ENCODE measurements around the gene RGPD5. TPM values are rescaled to one million over a fixed set of nuclear protein-coding genes. Genes with fewer than 3 reads are reported as not detected.
"Not testable (repeated sequence)": the region's sequence is repeated elsewhere in the genome, so short reads cannot be mapped to it uniquely, and the experiment has no call there.

The RGPD5 gene
- total and polyA plus RNA-seq, 2 donors (not counting 1 experiment from before 2014, with no cell fraction given), result 9.6 to 34.5 TPM

DNA sequence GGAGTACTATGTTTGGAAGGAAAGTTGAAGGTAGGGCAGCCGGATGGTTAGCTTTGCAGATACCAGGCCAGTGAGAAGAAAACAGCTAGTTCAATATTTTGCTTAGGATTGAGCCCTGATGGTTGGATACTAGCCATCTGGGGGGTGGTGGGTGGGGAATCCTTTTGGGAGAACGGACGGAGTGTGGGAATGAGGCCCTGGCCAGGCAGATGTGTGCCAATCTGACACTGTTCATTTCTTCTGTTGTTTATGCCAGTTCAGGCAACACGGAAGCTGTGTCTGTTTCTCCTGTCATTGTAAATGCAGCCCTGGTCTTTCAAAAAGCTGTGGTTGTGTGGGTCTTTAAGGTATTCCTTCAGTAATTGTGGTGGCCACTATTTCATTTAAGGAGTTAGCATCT, 96.9 kb downstream of the RGPD5 start:
- not testable (repeated sequence) for H3K27me3 ChIP-seq (ENCODE audit: control insufficient read depth, insufficient read depth, low read length); H3K36me3 ChIP-seq (ENCODE audit: control insufficient read depth, insufficient read depth, low read length); H3K4me3 ChIP-seq (replicated peaks in 1 of 4; ENCODE audit: control extremely low read depth in 1 of 4, insufficient read depth in 1 of 4, low read depth in 3 of 4, low read length in 4 of 4); H4K20me1 ChIP-seq (ENCODE audit: control insufficient read depth, extremely low read depth, insufficient read depth, low read length); H3K9me3 ChIP-seq (ENCODE audit: control insufficient read depth, insufficient read depth, low read depth, low read length); H3K4me2 ChIP-seq (ENCODE audit: extremely low read depth, insufficient read depth, low read length); H2AFZ ChIP-seq (ENCODE audit: low read length); H3K27ac ChIP-seq (ENCODE audit: insufficient read depth, low read length); H3K4me1 ChIP-seq (ENCODE audit: control insufficient read depth, extremely low read depth, insufficient read depth, low read length); DNase-seq (ENCODE audit: low read depth in 2 of 2); H3K79me2 ChIP-seq (ENCODE audit: control insufficient read depth, insufficient read depth, low read length); H3K9ac ChIP-seq (ENCODE audit: insufficient read depth, low read length)

DNA sequence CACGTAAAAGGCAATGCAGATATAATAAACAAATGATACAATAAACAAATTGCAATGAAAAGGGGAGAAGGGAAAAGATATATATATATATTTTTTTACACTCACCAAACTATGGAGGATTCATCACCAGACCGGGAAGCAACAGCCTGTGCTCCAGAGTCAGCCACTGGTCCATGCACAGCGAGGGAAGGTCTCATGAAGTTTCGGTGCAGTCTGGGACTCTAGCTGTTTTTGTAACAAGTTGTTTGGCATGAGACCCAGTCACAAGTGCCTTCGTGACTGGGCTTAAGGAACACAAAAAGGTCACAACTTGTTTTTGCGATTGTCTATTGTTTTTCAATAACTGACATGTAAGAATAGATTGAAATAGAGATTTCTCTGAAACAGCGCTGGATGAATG, 99.6 kb downstream of the RGPD5 start:
- not testable (repeated sequence) for H3K4me2 ChIP-seq (ENCODE audit: extremely low read depth, insufficient read depth, low read length); H3K4me3 ChIP-seq (replicated peaks in 1 of 4; ENCODE audit: control extremely low read depth in 1 of 4, insufficient read depth in 1 of 4, low read depth in 3 of 4, low read length in 4 of 4); H2AFZ ChIP-seq (ENCODE audit: low read length); H3K27ac ChIP-seq (ENCODE audit: insufficient read depth, low read length); H3K79me2 ChIP-seq (ENCODE audit: control insufficient read depth, insufficient read depth, low read length); H4K20me1 ChIP-seq (ENCODE audit: control insufficient read depth, extremely low read depth, insufficient read depth, low read length); DNase-seq (ENCODE audit: low read depth in 2 of 2); H3K36me3 ChIP-seq (ENCODE audit: control insufficient read depth, insufficient read depth, low read length); H3K4me1 ChIP-seq (ENCODE audit: control insufficient read depth, extremely low read depth, insufficient read depth, low read length); H3K9ac ChIP-seq (ENCODE audit: insufficient read depth, low read length); H3K9me3 ChIP-seq (ENCODE audit: control insufficient read depth, insufficient read depth, low read depth, low read length); H3K27me3 ChIP-seq (ENCODE audit: control insufficient read depth, insufficient read depth, low read length)

DNA sequence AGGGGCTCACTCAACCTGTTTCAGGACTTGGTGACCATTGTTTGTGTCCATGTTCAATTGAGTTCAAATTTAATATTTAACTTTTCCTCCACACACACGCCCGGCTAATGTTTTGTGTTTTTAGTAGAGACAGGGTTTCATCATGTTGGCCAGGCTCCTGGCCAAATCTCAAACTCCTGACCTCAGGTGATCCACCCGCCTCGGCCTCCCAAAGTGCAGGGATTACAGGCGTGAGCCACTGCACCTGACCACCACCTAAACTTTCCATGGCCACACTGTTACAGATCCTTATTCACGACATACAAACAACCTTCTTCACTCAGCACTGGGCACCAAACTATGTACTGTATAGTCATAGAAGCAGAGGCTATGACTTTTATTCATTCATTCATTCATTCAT, 100.0 kb downstream of the RGPD5 start:
- H3K4me2 ChIP-seq (ENCODE audit: extremely low read depth, insufficient read depth, low read length); H4K20me1 ChIP-seq (ENCODE audit: control insufficient read depth, extremely low read depth, insufficient read depth, low read length); H3K4me1 ChIP-seq (ENCODE audit: control insufficient read depth, extremely low read depth, insufficient read depth, low read length); H3K9ac ChIP-seq (ENCODE audit: insufficient read depth, low read length); H3K4me3 ChIP-seq (replicated peaks in 1 of 4; ENCODE audit: control extremely low read depth in 1 of 4, insufficient read depth in 1 of 4, low read depth in 3 of 4, low read length in 4 of 4); H3K36me3 ChIP-seq (ENCODE audit: control insufficient read depth, insufficient read depth, low read length); DNase-seq (ENCODE audit: low read depth in 2 of 2); H3K9me3 ChIP-seq (ENCODE audit: control insufficient read depth, insufficient read depth, low read depth, low read length); H2AFZ ChIP-seq (ENCODE audit: low read length); H3K79me2 ChIP-seq (ENCODE audit: control insufficient read depth, insufficient read depth, low read length); H3K27me3 ChIP-seq (ENCODE audit: control insufficient read depth, insufficient read depth, low read length); H3K27ac ChIP-seq (ENCODE audit: insufficient read depth, low read length): not testable (repeated sequence)

DNA sequence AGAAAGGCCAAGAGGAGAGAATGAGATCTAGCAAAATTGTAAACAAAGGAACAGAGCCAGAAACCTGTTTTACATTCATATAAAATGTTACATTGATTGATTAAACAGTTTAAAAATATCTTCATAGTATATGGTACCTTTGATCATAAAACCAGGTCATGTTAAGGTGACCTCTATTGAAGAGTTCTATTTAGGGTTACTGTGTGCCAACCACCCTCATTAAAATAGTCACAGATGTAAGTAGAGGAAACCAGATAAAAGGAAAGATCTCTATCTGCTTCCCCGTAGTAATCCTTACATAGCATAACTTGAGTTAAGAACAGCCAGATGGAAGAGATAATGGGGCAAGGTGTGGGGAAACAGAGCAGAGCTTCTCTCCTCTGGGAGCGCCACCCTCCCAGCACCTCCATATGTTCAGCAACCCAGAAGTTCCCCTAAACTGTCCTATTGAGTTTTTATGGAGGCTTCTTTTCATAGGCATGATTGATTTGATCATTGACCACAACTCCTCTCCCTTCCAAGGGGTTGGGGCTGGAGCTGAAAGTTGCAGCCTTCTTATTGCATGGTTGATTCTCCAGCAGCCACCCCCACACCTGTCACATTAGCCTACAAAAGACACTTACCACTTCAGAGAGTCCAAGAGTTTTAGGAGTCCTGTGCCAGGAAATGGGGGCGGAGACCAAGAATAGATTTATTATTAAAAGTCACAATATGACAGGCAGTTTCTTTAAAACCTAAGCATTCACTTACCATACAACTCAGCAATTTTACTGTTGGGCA, 101.2 kb downstream of the RGPD5 start:
- not testable (repeated sequence) for H3K36me3 ChIP-seq (ENCODE audit: control insufficient read depth, insufficient read depth, low read length); H3K9ac ChIP-seq (ENCODE audit: insufficient read depth, low read length); DNase-seq (ENCODE audit: low read depth in 2 of 2); H3K27ac ChIP-seq (ENCODE audit: insufficient read depth, low read length); H3K27me3 ChIP-seq (ENCODE audit: control insufficient read depth, insufficient read depth, low read length); H3K4me2 ChIP-seq (ENCODE audit: extremely low read depth, insufficient read depth, low read length); H3K9me3 ChIP-seq (ENCODE audit: control insufficient read depth, insufficient read depth, low read depth, low read length); H2AFZ ChIP-seq (ENCODE audit: low read length); H4K20me1 ChIP-seq (ENCODE audit: control insufficient read depth, extremely low read depth, insufficient read depth, low read length); H3K4me3 ChIP-seq (replicated peaks in 1 of 4; ENCODE audit: control extremely low read depth in 1 of 4, insufficient read depth in 1 of 4, low read depth in 3 of 4, low read length in 4 of 4); H3K79me2 ChIP-seq (ENCODE audit: control insufficient read depth, insufficient read depth, low read length); H3K4me1 ChIP-seq (ENCODE audit: control insufficient read depth, extremely low read depth, insufficient read depth, low read length)

DNA sequence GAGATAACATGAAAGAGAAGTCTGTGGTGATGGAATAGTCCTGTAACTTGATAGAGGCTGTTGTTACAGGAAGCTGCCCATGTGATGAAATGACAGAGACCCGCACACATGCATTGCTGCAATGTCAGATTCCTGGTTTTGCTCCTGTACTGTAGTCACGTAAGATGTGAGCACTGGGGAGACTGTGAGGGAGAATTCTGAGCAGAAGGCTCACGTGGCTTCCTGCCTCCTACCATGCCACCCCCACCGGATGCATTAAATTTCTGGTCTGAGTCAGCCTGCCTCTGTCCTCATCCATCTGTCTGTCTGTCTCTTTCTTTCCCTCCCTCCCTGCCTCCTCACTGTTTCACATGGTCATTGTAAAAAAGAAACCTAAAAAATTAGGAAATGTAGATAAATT, 102.1 kb downstream of the RGPD5 start:
- not testable (repeated sequence) for H4K20me1 ChIP-seq (ENCODE audit: control insufficient read depth, extremely low read depth, insufficient read depth, low read length); H3K27ac ChIP-seq (ENCODE audit: insufficient read depth, low read length); H3K9me3 ChIP-seq (ENCODE audit: control insufficient read depth, insufficient read depth, low read depth, low read length); H3K4me2 ChIP-seq (ENCODE audit: extremely low read depth, insufficient read depth, low read length); H2AFZ ChIP-seq (ENCODE audit: low read length); H3K4me1 ChIP-seq (ENCODE audit: control insufficient read depth, extremely low read depth, insufficient read depth, low read length); H3K4me3 ChIP-seq (replicated peaks in 1 of 4; ENCODE audit: control extremely low read depth in 1 of 4, insufficient read depth in 1 of 4, low read depth in 3 of 4, low read length in 4 of 4); DNase-seq (ENCODE audit: low read depth in 2 of 2); H3K79me2 ChIP-seq (ENCODE audit: control insufficient read depth, insufficient read depth, low read length); H3K27me3 ChIP-seq (ENCODE audit: control insufficient read depth, insufficient read depth, low read length); H3K36me3 ChIP-seq (ENCODE audit: control insufficient read depth, insufficient read depth, low read length); H3K9ac ChIP-seq (ENCODE audit: insufficient read depth, low read length)

DNA sequence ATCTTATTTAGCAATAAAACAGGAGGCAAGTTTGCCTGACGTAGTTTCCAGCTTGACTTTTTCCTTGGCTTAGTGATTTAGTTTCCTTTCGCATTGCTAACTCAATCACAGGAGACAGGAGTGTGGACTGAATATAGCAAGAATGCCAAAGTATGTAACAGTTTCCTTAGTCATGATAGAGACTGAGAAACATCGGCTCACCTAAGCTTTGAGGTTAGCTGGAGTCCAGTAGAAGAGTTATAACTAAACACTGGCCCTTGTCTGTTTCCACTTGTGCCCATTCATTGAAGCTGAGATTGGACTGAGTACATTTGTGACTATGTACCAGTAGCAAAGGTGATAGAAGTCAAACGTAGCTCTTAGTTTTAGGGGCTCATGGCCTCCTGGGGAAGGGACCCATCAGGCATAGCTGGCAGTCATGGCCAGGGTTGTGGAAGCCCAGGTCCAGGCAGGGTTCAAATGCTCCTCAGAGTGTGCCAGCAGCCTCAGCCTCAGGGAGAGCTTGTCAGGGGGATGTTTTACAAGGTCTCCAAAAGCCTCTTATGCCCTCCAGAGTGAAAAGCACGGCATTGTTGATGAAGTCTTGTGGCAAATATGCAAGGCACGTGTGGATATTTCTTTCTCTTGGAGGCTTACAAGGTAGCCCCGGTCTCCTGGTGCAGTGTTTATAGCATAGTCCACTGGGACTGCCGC, 103.8 kb downstream of the RGPD5 start:
- H3K4me1 ChIP-seq (ENCODE audit: control insufficient read depth, extremely low read depth, insufficient read depth, low read length); H3K9ac ChIP-seq (ENCODE audit: insufficient read depth, low read length); H4K20me1 ChIP-seq (ENCODE audit: control insufficient read depth, extremely low read depth, insufficient read depth, low read length); H2AFZ ChIP-seq (ENCODE audit: low read length); H3K27ac ChIP-seq (ENCODE audit: insufficient read depth, low read length); H3K9me3 ChIP-seq (ENCODE audit: control insufficient read depth, insufficient read depth, low read depth, low read length); H3K27me3 ChIP-seq (ENCODE audit: control insufficient read depth, insufficient read depth, low read length); H3K4me3 ChIP-seq (replicated peaks in 1 of 4; ENCODE audit: control extremely low read depth in 1 of 4, insufficient read depth in 1 of 4, low read depth in 3 of 4, low read length in 4 of 4); H3K79me2 ChIP-seq (ENCODE audit: control insufficient read depth, insufficient read depth, low read length); H3K4me2 ChIP-seq (ENCODE audit: extremely low read depth, insufficient read depth, low read length); H3K36me3 ChIP-seq (ENCODE audit: control insufficient read depth, insufficient read depth, low read length); DNase-seq (ENCODE audit: low read depth in 2 of 2): not testable (repeated sequence)
